HepG2 (cell line): Measurements from ENCODE around the gene TRIM44.

Experiments
- HNRNPLL ChIP-seq: fragments of 200-400 bp; formaldehyde crosslinking; IDR thresholded peaks from 2 replicates; pipeline ENCODE4 v1.6.1; 2017; ENCODE audit warnings: mild to moderate bottlenecking, low read depth, low read length; ENCODE audit not compliant: poor library complexity, severe bottlenecking
- SNRNP70 ChIP-seq: fragments of 200-400 bp; formaldehyde crosslinking; IDR thresholded peaks from 2 replicates; pipeline ENCODE4 v1.6.1; 2017; ENCODE audit warnings: mild to moderate bottlenecking, low read depth, low read length, moderate library complexity
- SRF ChIP-seq: IDR thresholded peaks from 2 replicates; pipeline ENCODE4 v1.6.1; 2011; ENCODE audit warnings: mild to moderate bottlenecking, low read depth, low read length, moderate library complexity
- ZNF616 ChIP-seq: sonication (generic); formaldehyde crosslinking; IDR thresholded peaks from 2 replicates; pipeline ENCODE4 v1.5.0; 2020; ENCODE audit warnings: low read depth, mild to moderate bottlenecking, missing genetic modification reagents
- TF ChIP-seq, protein P1 (sequence below): sonication (generic); formaldehyde crosslinking; IDR thresholded peaks from 2 replicates; pipeline ENCODE4 v1.8.1; 2022; ENCODE audit warnings: mild to moderate bottlenecking, missing genetic modification reagents
- TF ChIP-seq, protein P2 (sequence below): sonication (generic); formaldehyde crosslinking; IDR thresholded peaks from 2 replicates; pipeline ENCODE4 v1.4.0; 2020; ENCODE audit warnings: missing genetic modification reagents

- TF ChIP-seq, protein P1, sequence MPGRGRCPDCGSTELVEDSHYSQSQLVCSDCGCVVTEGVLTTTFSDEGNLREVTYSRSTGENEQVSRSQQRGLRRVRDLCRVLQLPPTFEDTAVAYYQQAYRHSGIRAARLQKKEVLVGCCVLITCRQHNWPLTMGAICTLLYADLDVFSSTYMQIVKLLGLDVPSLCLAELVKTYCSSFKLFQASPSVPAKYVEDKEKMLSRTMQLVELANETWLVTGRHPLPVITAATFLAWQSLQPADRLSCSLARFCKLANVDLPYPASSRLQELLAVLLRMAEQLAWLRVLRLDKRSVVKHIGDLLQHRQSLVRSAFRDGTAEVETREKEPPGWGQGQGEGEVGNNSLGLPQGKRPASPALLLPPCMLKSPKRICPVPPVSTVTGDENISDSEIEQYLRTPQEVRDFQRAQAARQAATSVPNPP (CRISPR knock-in tag): no peak
- TF ChIP-seq SRF (no peak), SNRNP70 (no peak), ZNF616 (no peak), HNRNPLL (no peak)
- TF ChIP-seq, protein P2, sequence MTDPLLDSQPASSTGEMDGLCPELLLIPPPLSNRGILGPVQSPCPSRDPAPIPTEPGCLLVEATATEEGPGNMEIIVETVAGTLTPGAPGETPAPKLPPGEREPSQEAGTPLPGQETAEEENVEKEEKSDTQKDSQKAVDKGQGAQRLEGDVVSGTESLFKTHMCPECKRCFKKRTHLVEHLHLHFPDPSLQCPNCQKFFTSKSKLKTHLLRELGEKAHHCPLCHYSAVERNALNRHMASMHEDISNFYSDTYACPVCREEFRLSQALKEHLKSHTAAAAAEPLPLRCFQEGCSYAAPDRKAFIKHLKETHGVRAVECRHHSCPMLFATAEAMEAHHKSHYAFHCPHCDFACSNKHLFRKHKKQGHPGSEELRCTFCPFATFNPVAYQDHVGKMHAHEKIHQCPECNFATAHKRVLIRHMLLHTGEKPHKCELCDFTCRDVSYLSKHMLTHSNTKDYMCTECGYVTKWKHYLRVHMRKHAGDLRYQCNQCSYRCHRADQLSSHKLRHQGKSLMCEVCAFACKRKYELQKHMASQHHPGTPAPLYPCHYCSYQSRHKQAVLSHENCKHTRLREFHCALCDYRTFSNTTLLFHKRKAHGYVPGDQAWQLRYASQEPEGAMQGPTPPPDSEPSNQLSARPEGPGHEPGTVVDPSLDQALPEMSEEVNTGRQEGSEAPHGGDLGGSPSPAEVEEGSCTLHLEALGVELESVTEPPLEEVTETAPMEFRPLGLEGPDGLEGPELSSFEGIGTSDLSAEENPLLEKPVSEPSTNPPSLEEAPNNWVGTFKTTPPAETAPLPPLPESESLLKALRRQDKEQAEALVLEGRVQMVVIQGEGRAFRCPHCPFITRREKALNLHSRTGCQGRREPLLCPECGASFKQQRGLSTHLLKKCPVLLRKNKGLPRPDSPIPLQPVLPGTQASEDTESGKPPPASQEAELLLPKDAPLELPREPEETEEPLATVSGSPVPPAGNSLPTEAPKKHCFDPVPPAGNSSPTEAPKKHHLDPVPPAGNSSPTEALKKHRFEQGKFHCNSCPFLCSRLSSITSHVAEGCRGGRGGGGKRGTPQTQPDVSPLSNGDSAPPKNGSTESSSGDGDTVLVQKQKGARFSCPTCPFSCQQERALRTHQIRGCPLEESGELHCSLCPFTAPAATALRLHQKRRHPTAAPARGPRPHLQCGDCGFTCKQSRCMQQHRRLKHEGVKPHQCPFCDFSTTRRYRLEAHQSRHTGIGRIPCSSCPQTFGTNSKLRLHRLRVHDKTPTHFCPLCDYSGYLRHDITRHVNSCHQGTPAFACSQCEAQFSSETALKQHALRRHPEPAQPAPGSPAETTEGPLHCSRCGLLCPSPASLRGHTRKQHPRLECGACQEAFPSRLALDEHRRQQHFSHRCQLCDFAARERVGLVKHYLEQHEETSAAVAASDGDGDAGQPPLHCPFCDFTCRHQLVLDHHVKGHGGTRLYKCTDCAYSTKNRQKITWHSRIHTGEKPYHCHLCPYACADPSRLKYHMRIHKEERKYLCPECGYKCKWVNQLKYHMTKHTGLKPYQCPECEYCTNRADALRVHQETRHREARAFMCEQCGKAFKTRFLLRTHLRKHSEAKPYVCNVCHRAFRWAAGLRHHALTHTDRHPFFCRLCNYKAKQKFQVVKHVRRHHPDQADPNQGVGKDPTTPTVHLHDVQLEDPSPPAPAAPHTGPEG (CRISPR knock-in tag): no peak
Measured at GRCh38 chr11:35848616-35849015, 186.0 kb downstream of the TRIM44 start.
